ENCODE data around the gene STOML2. TPM values are rescaled to one million over a fixed set of nuclear protein-coding genes. Genes with fewer than 3 reads are reported as not detected.

Gene STOML2
- total RNA-seq, 1 experiment from 2014 or later: 97.3 TPM

DNA sequence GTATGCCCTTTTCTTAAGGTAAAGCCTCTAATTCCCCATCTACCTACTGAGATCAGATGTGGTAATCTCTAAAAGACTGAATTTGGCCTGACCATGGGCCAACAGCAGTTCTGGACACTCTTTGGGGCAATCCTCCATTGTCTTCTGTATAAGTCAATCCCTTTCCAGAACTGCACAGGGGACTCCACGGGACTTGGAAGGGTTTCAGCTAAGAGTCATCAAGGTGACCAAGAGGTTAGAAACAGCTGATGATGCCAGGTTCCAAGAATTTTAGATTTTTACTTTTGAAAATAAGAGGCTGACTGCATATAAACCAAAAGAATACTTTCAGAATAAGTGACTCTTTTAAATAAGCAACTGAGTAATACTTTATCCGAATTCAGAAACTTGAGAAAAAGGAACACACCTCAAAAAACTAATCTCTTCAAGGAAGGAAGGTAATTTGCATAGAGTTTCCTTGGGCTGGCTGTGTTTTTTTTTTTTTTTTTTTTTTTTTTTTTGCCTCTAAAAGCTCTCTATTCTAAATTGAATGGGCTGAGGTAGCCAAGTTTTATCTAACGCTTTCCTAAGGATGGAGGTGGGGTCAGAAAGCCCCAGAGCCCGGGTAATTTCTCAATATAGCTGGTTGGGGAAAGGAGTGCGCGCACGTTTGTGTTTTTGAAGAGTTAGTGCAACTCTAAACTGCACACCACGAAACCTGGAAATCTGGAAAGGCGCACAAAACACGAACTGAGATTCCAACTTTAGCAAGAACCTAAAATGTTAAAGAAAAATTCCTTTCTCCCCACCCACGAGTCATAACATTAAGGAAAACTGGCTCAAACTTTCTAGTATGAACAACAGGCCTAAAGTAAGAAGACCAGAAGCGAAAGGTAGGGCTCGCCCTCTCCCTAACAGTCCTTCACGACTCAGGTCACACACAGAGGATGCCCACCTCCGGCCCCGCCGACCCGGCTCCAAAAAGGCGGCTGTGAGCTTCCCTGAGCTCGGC, 31.8 kb downstream of the STOML2 start:
- intact Hi-C loops (cut with micrococcal nuclease; ENCODE audit: unreplicated experiment): no loop called here
- BruUV-seq (replicated peaks): TSS peak; percentile 44
- peak overlapping the region; percentile 96 for H3K27ac Mint-ChIP-seq (ENCODE audit: unreplicated experiment)
- peaks cover 19% of the 10 kb centered on the region for H3K4me1 Mint-ChIP-seq (ENCODE audit: low read depth, unreplicated experiment)
- H3K36me3 Mint-ChIP-seq (ENCODE audit: insufficient read depth, unreplicated experiment): peaks cover 51% of the 10 kb centered on the region
- CTCF ChIA-PET: interaction anchor here (0.7 to 1.6 kb wide), 6 partner anchors 9 to 172 kb away, joined by 3 to 8 read pairs (median 4); partner anchors contain the start of gene PIGO
- no peaks in the 10 kb centered on the region for H3K9me3 Mint-ChIP-seq (ENCODE audit: low read depth, unreplicated experiment)
- no peaks in the 10 kb centered on the region for H3K27me3 Mint-ChIP-seq (ENCODE audit: unreplicated experiment)
- H3K4me3 Mint-ChIP-seq (ENCODE audit: low read depth, unreplicated experiment): peak overlapping the region; percentile 83
- no peak for DNase-seq
- TF ChIP-seq, protein P1, sequence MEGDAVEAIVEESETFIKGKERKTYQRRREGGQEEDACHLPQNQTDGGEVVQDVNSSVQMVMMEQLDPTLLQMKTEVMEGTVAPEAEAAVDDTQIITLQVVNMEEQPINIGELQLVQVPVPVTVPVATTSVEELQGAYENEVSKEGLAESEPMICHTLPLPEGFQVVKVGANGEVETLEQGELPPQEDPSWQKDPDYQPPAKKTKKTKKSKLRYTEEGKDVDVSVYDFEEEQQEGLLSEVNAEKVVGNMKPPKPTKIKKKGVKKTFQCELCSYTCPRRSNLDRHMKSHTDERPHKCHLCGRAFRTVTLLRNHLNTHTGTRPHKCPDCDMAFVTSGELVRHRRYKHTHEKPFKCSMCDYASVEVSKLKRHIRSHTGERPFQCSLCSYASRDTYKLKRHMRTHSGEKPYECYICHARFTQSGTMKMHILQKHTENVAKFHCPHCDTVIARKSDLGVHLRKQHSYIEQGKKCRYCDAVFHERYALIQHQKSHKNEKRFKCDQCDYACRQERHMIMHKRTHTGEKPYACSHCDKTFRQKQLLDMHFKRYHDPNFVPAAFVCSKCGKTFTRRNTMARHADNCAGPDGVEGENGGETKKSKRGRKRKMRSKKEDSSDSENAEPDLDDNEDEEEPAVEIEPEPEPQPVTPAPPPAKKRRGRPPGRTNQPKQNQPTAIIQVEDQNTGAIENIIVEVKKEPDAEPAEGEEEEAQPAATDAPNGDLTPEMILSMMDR (IDR thresholded peaks at IDR 0.05; ENCODE audit: unreplicated experiment): no peak

DNA sequence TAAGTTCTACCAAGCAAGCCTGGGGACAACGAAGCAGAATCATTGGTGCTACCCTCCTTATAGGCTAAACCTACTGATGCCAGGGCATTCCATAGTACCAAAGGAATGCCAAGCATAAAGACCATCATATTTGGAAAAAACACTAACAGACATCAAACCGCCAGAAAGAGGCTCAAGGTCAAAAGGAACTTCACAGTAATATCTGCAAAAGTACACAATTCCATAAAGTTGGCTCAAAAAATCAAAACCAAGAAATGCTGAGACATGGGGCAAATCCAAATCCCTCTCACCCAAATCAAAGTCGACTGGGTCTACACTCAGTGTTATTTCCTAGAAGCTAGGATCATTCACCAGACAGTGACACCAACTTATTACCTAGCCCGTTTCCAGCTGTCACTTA, 33.9 kb downstream of the STOML2 start:
- TF ChIP-seq, protein P1 (IDR thresholded peaks at IDR 0.05; ENCODE audit: unreplicated experiment): no peak
- H3K27me3 Mint-ChIP-seq (ENCODE audit: unreplicated experiment): no peaks in the 10 kb centered on the region
- CTCF ChIA-PET: interaction anchor here (0.7 kb wide), 1 partner anchor 501 kb away, joined by 4 read pairs; no protein-coding TSS in a partner anchor
- H3K36me3 Mint-ChIP-seq (ENCODE audit: insufficient read depth, unreplicated experiment): peaks cover 54% of the 10 kb centered on the region
- no TSS peak for BruUV-seq (replicated peaks)
- peaks cover 19% of the 10 kb centered on the region for H3K4me1 Mint-ChIP-seq (ENCODE audit: low read depth, unreplicated experiment)
- intact Hi-C loops (cut with micrococcal nuclease; ENCODE audit: unreplicated experiment): no loop called here
- H3K27ac Mint-ChIP-seq (ENCODE audit: unreplicated experiment): no peak overlapping the region
- no peaks in the 10 kb centered on the region for H3K9me3 Mint-ChIP-seq (ENCODE audit: low read depth, unreplicated experiment)
- no peak overlapping the region for H3K4me3 Mint-ChIP-seq (ENCODE audit: low read depth, unreplicated experiment)
- no peak for DNase-seq

DNA sequence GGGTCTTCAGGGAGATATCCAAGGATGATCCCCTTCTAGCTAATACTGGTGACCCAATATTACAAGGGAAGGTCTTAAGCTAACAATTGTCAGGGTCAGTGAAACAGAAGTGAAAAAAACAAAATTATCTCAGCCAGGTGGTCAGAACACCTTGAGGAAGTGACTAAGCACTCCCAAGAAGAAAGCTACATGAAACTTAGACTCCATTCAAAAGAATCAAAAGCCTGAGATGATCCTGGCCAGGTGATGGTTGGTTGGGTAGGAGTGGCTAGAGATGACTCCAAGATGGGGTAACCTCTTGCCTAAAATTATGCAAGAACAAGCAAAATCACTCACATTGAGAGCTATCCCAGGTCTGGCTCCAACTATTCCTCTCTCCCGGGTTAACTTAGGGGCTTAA, 35.9 kb downstream of the STOML2 start:
- no peak for DNase-seq
- Mint-ChIP-seq H3K27me3 (ENCODE audit: unreplicated experiment) (no peaks in the 10 kb centered on the region), H3K27ac (ENCODE audit: unreplicated experiment) (no peak overlapping the region), H3K4me3 (ENCODE audit: low read depth, unreplicated experiment) (no peak overlapping the region), H3K9me3 (ENCODE audit: low read depth, unreplicated experiment) (no peaks in the 10 kb centered on the region), H3K4me1 (ENCODE audit: low read depth, unreplicated experiment) (peaks cover 11% of the 10 kb centered on the region), H3K36me3 (ENCODE audit: insufficient read depth, unreplicated experiment) (peaks cover 54% of the 10 kb centered on the region)
- intact Hi-C loops (cut with micrococcal nuclease; ENCODE audit: unreplicated experiment): no loop called here
- CTCF ChIA-PET: no interaction called here
- no TSS peak for BruUV-seq (replicated peaks)
- TF ChIP-seq, protein P1 (IDR thresholded peaks at IDR 0.05; ENCODE audit: unreplicated experiment): no peak

DNA sequence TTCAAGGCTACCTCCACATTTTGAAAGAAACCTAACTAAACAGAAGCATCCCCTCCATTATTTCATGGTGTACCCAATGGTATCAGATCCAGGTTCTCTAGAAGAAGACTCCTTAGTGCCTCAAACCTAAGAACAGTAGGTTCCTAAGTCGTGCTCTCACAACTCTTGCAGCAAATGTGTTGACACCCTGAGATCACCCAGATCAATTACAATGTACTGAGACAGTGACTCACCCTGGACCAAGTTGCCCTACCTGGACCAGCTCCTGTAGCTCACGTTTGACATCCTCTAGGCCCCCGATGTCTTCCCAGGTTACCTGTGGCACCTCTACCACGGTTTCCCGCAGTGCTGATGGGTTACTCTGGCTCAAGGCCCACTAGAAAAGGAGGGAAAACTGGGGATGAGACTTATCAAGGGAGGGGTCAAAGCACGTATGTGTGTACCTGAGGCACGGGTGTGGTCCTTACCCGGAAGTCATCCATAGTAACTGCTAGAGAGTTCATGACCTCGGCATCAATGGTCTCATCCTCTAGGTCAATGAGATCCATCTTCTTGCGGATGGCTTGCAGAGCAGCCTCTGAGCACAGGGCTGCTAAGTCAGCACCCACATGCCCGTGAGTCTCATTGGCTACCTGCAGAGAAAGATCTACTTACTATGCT, 42.3 kb downstream of the STOML2 start:
- TF ChIP-seq, protein P1 (IDR thresholded peaks at IDR 0.05; ENCODE audit: unreplicated experiment): no peak
- BruUV-seq (replicated peaks): no TSS peak
- H3K4me1 Mint-ChIP-seq (ENCODE audit: low read depth, unreplicated experiment): no peaks in the 10 kb centered on the region
- H3K9me3 Mint-ChIP-seq (ENCODE audit: low read depth, unreplicated experiment): no peaks in the 10 kb centered on the region
- intact Hi-C loops (cut with micrococcal nuclease; ENCODE audit: unreplicated experiment): no loop called here
- H3K27me3 Mint-ChIP-seq (ENCODE audit: unreplicated experiment): no peaks in the 10 kb centered on the region
- no peak overlapping the region for H3K4me3 Mint-ChIP-seq (ENCODE audit: low read depth, unreplicated experiment)
- no peak overlapping the region for H3K27ac Mint-ChIP-seq (ENCODE audit: unreplicated experiment)
- CTCF ChIA-PET: no interaction called here
- H3K36me3 Mint-ChIP-seq (ENCODE audit: insufficient read depth, unreplicated experiment): peaks cover 75% of the 10 kb centered on the region
- no peak for DNase-seq

Measured in Calu3 (cell line).